NCI-H82 treated with DMSO at 0.1 percent for 48 hours (cell line): Measurements from ENCODE around the gene SRC.

Source experiments
- DNase-seq: peaks from one replicate; lab custom pipeline; 2025; ENCODE audit not compliant: unreplicated experiment; lab: John Stamatoyannopoulos, UW

SRC gene

DNA sequence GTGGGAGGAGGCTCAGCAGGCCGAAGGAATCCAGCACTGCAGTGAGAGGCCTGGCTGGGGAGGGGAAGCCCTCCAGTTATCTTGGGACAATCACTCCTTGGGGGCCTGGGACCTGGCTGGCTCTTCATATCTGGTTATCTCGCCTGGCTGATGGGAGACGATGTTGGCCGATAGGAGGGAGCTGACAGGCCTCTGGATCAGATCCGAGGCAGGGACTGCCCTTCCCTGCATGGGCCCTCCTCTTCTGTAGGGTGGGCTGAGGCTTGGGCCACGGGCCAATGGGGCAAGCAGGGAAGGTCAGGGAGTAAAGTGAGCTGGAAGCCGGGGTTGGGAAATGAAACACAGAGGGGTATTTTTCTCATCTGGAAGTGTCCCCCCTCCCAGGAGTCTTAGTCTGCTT, 31.3 kb upstream of the SRC start:
- no peak for DNase-seq

DNA sequence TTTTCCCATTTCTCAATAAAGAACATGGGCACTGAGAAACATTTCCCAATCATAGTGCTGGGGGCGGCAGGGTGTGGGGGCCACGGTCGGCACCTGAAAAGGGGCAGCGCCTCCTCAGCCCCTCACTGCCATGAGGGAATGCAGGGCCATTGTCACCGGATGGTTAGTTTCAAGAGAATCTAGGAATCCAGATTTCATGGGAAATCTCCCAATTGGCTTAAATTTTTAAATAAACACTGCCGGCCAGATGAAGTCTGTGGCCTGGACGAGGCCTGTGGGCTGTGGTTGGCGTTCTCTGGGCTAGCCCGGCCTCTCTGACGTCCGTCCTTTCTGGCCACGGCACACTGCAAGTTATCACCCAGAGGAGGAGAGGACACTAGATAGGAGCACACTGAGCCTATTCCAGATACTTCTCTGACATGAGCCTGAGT, 30.9 kb upstream of the SRC start:
- no peak for DNase-seq

DNA sequence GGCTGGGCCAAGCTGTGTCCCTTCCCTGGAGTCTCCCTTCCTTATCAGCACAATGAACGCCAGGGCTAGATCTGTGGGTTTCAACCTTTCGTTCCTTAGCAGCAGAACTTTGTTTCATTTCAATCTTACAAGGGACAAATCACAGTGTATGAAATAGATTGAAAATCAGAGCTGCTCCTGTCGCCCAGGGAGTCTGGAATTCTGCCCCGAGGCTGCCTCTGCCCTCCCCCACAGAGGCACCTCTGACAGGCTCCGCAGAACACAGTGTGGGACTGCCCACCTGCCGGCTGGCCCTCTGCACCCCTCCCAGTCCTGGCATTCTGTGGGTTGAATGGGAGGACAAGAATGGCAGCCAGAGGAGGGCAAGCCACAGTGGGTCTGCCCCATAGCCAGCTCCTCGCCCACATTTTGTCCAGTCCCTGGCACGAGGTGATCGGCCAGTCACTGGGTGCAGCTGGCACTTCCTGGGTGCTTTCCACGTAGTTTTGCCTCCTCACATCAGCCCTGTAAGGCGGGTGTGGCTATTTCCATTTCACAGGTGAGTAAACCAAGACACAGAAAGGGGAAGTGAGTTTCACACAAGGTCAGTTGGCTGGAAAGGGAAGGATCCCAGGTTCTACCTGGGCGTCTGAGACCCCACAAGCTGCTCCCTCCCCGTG, 30.4 kb upstream of the SRC start:
- no peak for DNase-seq

DNA sequence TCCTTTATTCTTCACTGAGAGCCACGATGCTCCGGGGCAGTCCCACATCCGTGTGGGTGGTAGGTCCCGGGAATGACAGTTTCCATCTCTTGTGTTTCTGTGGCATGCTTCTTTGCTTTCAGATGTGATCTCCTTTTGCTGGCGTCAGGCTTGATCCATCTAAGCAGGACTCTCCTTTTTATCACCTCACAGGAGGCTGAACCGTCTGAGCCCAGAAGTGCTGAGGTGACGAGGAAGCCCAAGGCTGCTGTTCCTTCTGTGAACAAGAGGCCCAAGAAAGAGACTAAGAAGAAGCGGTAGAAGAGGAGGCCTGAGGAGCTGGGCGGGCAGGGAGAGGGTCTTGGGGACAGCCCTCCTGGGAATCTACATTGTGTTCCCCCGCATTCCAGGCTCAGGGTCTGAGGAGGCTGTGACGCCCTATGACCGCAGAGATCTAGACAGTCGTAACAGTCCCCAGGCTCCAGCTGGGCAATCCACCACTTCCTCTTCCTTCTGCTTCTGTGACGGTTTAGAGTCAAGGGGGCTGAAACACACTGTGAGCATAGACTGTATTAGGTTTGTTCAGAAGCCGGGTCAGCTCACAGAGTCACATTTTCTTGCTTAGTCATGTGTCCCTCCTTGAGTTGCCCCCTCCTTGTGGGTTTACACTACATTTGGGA, 29.7 kb upstream of the SRC start:
- DNase-seq: no peak

DNA sequence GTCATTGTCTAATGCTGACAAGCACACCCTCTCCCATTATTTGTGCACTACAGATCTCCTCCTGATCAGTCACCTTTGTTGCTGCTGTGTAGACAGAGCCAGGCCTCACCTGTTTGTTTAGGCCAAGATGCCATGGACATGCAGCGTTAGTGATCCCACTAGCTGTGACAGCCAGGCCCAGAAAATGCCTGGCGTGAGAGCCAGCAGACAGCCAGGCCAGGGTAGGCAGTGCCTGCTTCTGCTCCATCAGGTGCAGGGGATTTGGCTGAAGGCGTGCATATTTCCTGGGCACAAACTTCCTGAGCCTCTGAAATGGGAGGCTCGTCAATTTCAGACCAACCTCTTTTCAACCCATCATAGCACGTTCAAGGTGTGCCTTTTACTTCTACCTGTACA, 29.2 kb upstream of the SRC start:
- no peak for DNase-seq

DNA sequence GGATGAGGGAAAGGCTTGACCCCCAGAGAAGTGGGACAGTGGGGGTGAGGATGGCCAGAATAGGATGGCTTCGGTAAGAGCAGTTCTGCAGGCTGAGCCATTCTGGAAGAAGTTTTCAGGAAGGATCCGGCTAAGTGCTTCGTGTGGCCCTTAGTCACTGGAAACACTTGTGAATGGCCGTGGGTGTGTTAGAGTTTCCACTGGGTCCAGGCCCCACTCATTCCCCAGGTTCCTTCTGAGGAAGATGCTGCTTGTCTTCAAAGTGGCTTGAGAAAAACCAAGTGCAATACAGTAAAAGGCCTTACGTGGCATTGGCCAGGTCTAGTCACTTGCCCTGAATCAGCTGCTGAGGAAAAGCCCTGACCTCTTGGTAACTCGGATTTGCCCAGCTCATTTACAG, 28.6 kb upstream of the SRC start:
- DNase-seq: no peak

DNA sequence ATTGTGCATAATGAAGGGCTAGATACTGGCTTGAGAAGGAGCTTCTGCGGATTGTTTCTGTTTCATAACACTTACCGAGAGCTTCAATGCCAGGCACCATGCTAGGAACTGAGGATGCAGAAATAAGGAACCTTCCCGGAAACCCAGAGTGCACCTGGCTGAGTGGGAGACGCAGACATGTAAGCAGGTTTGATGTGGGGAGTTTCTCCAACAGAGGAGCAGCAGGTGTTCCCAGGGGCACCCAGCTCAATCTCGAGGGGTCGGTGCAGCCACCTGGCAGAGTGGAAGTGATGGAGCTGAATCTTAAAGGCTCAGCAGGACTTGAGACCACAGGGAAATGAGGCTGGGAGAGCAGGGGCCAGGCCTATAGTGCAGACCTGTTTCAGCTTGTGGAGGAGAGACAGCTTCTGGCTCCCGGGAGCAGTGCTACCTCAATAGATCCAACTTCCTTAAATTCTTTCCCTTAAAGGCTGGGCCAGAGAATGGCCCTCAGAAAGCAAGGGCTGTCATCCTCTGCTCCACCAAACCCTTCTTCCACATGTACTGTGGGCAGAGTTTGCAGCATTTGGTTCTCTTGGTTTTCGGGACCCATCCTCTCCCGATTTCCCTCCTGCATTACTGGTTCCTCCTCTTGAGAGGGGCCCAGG, 27.8 kb upstream of the SRC start:
- no peak for DNase-seq

DNA sequence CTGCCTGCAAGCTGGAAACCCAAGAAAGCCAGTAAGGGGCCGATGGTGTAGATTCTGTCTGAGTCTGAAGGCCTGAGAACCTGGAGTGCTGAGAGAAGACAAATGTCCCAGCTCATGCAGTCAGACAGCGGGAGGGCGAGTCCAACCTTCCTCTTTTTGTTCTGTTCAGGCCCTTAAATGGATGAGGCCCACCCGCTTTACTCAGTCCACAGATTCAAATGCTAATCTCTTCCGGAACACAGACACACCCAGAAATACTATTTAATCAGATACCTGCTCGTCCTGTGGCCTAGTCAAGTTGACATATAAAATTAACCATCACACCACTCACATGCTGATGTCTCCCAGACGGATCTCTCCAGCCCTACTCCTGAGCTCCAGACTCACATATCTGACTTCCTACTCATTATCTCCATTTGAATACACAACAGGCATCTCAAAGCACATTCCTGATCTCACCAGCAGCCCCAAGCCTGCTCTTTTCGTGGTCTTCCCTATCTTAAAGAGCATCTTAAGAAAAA, 26.7 kb upstream of the SRC start:
- DNase-seq: no peak

DNA sequence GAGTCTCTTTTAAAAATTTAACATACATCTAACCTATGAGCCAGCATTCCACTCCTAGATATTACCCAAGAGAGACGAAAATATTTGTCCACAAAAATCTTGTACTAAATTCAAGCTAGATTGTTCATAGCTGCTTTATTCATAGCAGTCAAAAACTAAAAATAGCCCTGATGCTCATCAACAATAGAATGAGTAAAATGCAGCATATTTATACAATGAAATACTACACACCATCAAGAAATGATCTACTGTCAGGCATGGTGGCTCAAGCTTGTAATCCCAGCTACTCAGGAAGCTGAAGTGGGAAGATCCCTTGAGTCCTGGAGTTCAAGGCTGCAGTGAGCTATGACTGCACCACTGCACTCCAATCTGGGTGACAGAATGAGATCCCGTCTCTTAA, 22.0 kb upstream of the SRC start:
- DNase-seq: no peak

DNA sequence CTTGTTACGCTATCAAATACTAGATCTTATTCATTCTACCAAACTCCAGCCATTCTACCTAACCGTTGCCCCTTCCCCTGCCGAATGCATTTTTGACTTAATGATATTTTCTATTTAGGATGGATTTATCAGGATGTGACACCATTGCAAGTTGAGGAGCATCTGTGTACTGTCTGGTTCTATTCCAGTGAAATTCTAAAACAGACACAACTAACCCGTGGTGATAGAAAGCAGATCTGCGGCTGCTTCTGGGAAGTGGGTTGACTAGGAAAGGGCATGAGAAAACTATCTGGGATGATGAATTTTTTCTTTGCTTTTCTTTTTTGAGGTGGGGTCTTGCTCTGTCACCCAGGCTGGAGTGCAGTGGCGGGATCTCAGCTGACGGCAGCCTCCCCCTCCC, 20.7 kb upstream of the SRC start:
- no peak for DNase-seq

DNA sequence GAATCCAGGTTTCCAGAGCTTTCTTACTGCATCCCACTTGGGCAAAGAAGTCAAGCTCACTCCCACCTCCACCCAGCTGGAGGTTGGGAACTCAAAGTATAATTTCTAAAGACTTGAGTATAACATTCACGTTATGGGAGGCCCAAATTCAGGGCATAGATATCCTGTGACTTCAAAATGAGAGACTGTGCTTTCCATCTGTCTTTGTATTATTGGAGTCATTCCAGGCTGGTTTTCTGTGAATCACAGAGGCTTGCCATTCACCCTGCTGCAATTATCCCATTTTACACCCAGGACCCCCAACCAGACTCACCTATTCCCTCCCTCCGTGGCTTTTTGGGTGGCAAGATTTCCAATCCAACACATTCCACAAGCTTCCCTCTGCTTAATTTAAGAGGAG, 19.3 kb upstream of the SRC start:
- no peak for DNase-seq

DNA sequence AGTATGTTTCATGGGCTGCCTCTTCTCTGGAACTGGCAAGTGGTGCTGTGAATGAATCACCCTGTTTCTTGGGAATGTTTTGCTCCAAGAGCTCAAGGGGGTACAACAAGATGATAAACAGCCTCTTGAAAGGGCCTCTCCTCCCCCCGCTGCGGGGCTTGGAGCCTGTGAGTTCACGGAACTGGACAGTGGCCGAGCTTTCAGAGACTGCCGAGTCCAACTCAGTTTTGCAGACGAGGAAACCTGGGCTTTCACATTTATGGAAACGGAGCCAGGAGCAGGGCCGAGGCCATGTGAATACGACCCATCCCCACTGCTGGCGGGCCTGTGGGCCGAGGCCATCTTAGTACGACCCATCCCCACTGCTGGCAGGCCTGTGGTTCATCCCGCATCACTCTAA, 18.2 kb upstream of the SRC start:
- DNase-seq: no peak

DNA sequence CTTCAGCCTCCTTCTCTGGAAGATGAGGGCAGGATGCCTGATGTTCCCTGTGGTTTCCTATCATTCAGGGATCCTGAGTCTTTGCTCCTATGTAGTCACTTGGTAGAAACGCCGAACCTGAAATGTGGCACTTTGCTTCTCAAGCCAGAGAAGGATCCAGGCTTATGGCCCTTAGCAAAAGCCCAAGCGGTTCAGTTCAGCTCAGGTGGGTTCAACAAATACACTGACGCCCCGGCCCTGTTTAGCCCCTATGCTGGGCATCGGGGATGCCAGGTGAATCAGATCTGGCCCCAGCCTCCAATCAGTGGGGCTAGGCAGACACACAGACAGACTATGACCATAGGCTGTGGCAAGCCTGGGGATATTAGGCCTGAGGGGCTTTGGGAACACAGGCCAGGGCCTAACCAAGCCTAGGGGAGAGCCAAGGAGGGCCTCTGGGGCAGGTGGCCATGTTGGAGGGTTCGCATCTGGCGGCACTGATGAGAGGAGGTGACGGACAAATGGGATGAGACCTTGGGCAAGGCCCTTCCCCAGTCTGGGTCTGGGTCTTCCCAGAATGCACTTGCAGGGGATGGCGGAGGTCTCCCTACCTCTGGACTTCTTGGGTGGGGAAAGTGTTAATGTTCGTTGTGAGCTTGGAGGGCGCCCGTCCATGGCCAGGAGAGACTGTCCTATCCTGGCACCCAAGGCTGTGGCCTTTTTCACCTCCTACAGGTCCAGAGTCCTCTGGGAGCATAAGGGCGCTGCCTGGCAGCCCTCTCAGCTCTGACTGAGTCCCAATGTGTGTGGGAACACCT, 17.6 kb upstream of the SRC start:
- DNase-seq: no peak

DNA sequence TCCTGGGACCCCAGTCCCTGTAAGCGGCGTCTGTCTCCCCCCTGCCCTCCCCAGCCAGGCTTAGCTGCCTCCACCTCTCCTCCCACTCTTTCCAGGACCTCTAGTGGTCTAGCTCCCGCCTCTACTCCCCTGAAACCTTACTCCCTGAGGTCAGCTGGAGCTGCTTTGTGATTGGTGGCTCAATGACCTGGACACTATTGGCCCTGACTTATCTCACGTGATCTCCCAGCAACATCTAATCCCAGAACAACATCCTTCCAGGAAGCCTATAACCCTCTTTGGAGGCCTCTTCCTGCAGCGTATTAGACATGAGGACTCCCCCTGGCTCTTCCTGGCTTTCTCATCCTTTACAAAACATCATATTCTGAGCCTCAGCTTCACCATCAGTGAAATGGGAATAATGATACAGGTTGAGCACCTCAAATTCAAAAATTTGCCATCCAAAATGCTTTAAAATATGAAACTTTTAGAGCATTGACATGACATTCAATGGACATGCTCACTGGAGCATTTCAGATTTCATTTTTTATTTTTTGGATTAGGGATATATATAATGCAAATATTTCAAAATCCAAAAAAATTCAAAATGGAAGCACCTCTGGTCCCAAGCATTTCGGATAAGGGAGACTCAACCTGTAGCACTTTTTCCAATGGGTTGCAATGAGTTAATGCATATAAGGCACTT, 16.3 kb upstream of the SRC start:
- peak; percentile 43 for DNase-seq

DNA sequence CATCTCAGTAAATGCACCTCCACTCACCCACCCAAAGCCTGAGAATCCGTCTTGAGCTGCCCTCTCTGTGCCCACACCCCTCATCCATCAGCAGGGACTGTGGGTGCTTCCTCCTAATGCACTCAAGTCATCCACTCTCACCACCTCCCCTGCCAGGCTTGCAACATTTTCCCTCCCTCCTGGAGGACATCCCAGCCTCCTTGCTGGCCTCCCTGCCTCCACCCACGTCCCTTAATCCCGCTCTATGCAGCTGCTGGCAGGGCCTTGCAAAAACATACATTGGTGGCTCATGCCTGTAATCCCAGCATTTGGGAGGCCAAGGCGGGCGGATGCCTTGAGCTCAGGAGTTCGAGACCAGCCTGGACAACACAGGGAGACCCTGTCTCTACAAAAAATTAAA, 15.6 kb upstream of the SRC start:
- no peak for DNase-seq

DNA sequence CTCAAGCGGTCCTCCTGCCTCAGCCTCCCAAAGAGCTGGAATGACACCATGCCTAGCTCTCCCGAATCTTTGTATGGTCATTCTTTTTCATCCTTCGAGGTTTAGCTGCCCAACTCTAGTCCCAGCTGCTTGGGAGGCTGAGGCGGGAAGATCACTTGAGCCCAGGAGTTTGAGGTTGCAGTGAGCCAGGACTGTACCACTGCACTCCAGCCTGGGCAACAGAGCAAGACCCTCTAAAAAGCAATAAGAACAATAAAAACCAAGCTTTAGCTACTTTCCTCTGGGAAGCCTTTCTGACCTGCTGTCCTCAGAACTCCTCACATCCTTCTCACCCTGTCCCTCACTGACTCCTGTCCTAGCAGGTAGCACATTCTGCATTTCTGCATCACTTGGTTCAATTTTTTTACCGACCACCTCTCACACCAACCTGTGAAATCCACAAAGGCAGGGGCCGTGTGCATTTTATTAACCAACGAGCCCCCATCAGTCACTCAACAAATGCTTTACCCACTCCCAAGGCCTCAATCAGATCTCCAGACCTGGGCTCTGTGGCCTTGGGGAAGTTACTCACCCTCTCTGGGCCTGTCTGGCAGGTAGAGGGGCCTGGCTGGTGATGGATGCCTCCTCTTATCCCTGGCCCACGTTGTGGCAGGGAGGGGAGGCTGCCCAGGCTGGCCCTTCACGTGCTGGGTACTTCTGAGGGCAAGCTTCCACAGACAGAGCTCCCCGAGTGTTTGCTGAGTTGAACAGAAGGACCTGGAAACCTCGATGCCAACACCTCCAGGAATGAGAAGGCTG, 14.7 kb upstream of the SRC start:
- DNase-seq: no peak

DNA sequence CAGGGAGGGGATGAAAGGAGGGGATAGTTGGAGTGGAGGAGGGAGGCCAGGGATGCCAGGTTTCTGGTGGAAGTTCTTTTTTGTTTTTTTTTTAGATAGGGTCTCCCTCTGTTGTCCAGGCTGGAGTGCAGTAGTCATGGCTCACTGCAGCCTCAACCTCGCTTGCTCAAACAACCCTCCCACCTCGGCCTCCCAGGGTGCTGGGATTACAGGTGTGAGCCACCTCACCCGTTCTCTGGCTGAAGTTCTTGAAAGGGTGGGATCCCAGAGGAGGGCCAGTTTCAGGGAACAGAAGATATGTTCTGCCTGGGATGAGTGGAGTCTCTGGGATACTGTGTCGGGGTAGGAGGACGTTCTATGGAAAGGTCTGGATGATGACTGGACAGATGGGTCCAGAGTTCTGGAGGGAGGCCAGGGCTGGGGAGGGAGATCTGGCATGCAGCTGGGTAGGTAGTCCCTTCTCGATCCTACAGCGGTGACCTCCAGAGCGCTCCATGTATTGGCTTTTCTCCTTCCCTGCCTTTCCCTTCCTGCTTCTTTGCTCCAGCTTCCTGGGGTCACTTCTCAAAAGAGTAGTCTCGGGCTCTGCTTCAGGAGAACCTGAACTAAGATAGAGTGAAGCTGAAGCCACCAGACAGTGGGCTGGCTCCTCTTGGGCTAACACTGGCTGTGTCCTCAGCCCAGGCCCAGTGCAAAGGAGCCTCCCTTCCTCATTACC, 12.7 kb upstream of the SRC start:
- no peak for DNase-seq

DNA sequence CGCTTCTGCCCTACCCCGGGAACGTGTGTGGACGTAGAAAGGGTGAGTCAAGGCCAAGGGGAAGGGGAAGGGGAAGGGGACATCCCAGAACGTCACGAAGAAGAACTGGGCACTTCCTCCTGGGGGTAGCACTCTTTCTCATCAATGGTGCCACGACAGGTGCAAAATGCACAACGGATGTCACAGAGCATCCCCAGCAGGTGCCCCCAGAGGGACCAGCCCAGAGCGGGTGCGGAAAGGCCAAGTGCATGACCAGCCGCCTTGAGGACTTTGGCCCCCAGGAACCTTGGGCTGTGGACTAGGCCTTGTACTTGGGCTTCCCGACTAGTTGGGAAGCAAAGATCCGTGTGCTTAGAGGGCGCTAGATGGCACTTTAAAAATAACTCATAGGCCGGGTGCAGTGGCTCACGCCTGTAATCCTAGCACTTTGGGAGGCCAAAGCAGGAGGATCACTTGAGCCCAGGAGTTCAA, 12.1 kb upstream of the SRC start:
- DNase-seq: no peak

DNA sequence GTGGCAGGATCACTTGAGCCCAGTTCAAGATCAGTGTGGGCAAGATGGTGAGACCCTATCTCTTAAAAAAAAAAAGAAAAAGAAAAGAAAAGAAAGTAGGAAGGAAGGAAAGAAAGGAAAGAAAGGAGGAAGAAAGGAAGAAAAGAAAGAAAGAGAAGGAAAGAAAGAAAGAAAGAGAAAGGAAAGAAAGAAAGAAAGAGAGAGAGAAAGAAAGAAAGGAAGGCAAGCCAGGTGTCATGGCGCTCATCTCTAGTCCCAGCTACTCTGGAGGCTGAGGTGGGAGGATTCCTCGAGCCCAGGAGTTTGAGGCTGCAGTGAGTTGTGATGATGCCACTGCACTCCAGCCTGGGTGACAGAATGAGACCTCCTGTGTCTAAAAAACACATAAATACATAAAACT, 11.5 kb upstream of the SRC start:
- DNase-seq: no peak
